OCI-LY1 (cell line): ENCODE measurements around the gene CABCOCO1.

Experiments
- H2AFZ ChIP-seq: fragments of 200-600 bp; sonication (generic), shearing (Covaris generic); 2 replicates; pipeline ENCODE4 v1.6.0; 2014; ENCODE audit warnings: antibody characterized with exemption, mild to moderate bottlenecking, low read length
- H3F3A ChIP-seq: fragments of 200-600 bp; sonication (generic), shearing (Covaris generic); 2 replicates; pipeline ENCODE4 v1.6.0; 2014; ENCODE audit warnings: mild to moderate bottlenecking, antibody characterized with exemption, low read length, moderate library complexity; ENCODE audit not compliant: insufficient read depth
- H3K27ac ChIP-seq: fragments of 200-600 bp; sonication (generic); 2 replicates; pipeline ENCODE4 v1.5.1; 2014; ENCODE audit warnings: low read length, mixed run types, mild to moderate bottlenecking, low read depth; ENCODE audit not compliant: poor library complexity, severe bottlenecking
- H3K27me3 ChIP-seq: fragments of 200-600 bp; sonication (generic); 2 replicates; pipeline ENCODE4 v1.6.0; 2014; ENCODE audit warnings: antibody characterized with exemption, mild to moderate bottlenecking, low read length, moderate library complexity; ENCODE audit not compliant: insufficient read depth
- H3K36me3 ChIP-seq: fragments of 200-600 bp; sonication (generic); 2 replicates; pipeline ENCODE4 v1.6.1; 2014; ENCODE audit warnings: mild to moderate bottlenecking, antibody characterized with exemption, low read length, moderate library complexity, mixed read lengths; ENCODE audit not compliant: insufficient read depth
- H3K4me1 ChIP-seq: fragments of 200-600 bp; sonication (generic); 2 replicates; pipeline ENCODE4 v1.5.1; 2014; ENCODE audit warnings: mild to moderate bottlenecking, low read length, moderate library complexity; ENCODE audit not compliant: insufficient read depth, severe bottlenecking
- H3K4me2 ChIP-seq: fragments of 200-600 bp; sonication (generic), shearing (Covaris generic); 2 replicates; pipeline ENCODE4 v1.6.1; 2014; ENCODE audit warnings: low read length
- H3K4me3 ChIP-seq: fragments of 200-600 bp; sonication (generic); 2 replicates; pipeline ENCODE4 v1.5.1; 2014; ENCODE audit warnings: low read length, low read depth, mild to moderate bottlenecking, mixed read lengths; ENCODE audit not compliant: poor library complexity, severe bottlenecking
- H3K79me2 ChIP-seq: fragments of 200-600 bp; shearing (Covaris generic); 2 replicates; pipeline ENCODE4 v1.6.1; 2016; ENCODE audit warnings: mixed run types, low read length, mixed read lengths; ENCODE audit not compliant: insufficient read depth
- H3K9ac ChIP-seq: fragments of 200-600 bp; sonication (generic), shearing (Covaris generic); 2 replicates; pipeline ENCODE4 v1.6.1; 2014; ENCODE audit warnings: mild to moderate bottlenecking, low read length, mixed read lengths
- H3K9me2 ChIP-seq: fragments of 200-600 bp; sonication (generic), shearing (Covaris generic); 2 replicates; pipeline ENCODE4 v1.6.1; 2014; ENCODE audit warnings: low read depth, mild to moderate bottlenecking, low read length, mixed read lengths
- H3K9me3 ChIP-seq: fragments of 200-600 bp; shearing (Covaris generic); 2 replicates; pipeline ENCODE4 v1.6.1; 2014; ENCODE audit warnings: low read length, mixed read lengths
- H4K20me1 ChIP-seq: fragments of 200-600 bp; sonication (generic), shearing (Covaris generic); 2 replicates; pipeline ENCODE4 v1.6.0; 2016; ENCODE audit warnings: mild to moderate bottlenecking, low read length; ENCODE audit not compliant: insufficient read depth
- CTCF ChIP-seq: fragments of 200-600 bp; sonication (generic), shearing (Covaris generic); IDR thresholded peaks from 2 replicates; pipeline ENCODE4 v1.5.1; 2017; ENCODE audit warnings: mild to moderate bottlenecking, antibody characterized with exemption, low read length, moderate library complexity, mixed read lengths
- EZH2 ChIP-seq: fragments of 200-600 bp; sonication (generic), shearing (Covaris generic); IDR thresholded peaks from 2 replicates; pipeline ENCODE4 v1.8.0; 2017; ENCODE audit warnings: borderline replicate concordance, mixed run types, mild to moderate bottlenecking, antibody characterized with exemption, low read length, moderate library complexity, mixed read lengths

CABCOCO1 gene

GRCh38 chr10:61617180-61617579 is 45.5 kb upstream of the CABCOCO1 start:
- Histone ChIP-seq H3K9me3 (no peaks in the 10 kb centered on the region), H3K27me3 (no peaks in the 10 kb centered on the region), H3F3A (no peaks in the 10 kb centered on the region), H3K36me3 (no peaks in the 10 kb centered on the region), H3K9ac (no peak overlapping the region), H3K4me1 (no peaks in the 10 kb centered on the region), H3K27ac (no peak overlapping the region), H2AFZ (no peak overlapping the region), H3K4me2 (no peak overlapping the region), H3K4me3 (no peak overlapping the region), H3K79me2 (no peaks in the 10 kb centered on the region), H3K9me2 (no peaks in the 10 kb centered on the region), H4K20me1 (no peaks in the 10 kb centered on the region)
- TF ChIP-seq CTCF, result no peak
- TF ChIP-seq EZH2, result no peak

- Histone ChIP-seq H3K36me3 (no peaks in the 10 kb centered on the region), H3K79me2 (no peaks in the 10 kb centered on the region), H3K4me3 (no peak overlapping the region), H3K9me3 (no peaks in the 10 kb centered on the region), H3K9me2 (no peaks in the 10 kb centered on the region), H3K4me1 (no peaks in the 10 kb centered on the region), H3K4me2 (no peak overlapping the region), H3K27ac (no peak overlapping the region), H2AFZ (no peak overlapping the region), H4K20me1 (no peaks in the 10 kb centered on the region), H3K9ac (no peak overlapping the region), H3K27me3 (no peaks in the 10 kb centered on the region), H3F3A (no peaks in the 10 kb centered on the region)
- TF ChIP-seq EZH2 (no peak), CTCF (no peak)
These were observed 45.1 kb upstream of the CABCOCO1 start for GRCh38 chr10:61617586-61617985.

- H3F3A ChIP-seq, result no peaks in the 10 kb centered on the region
- no peaks in the 10 kb centered on the region for H3K36me3 ChIP-seq
- TF ChIP-seq CTCF (no peak), EZH2 (no peak)
- H2AFZ ChIP-seq, result no peak overlapping the region
- no peaks in the 10 kb centered on the region for H3K79me2 ChIP-seq
- no peaks in the 10 kb centered on the region for H3K4me1 ChIP-seq
- no peaks in the 10 kb centered on the region for H3K9me2 ChIP-seq
- H3K27ac ChIP-seq, result no peak overlapping the region
- no peaks in the 10 kb centered on the region for H3K9me3 ChIP-seq
- no peaks in the 10 kb centered on the region for H3K27me3 ChIP-seq
- H3K9ac ChIP-seq, result no peak overlapping the region
- H3K4me3 ChIP-seq, result no peak overlapping the region
- no peaks in the 10 kb centered on the region for H4K20me1 ChIP-seq
- H3K4me2 ChIP-seq, result no peak overlapping the region
These were observed 44.3 kb upstream of the CABCOCO1 start for GRCh38 chr10:61618388-61618961.
